GM11168 (cell line): ENCODE measurements around the gene SPOCK1.
"Not testable (repeated sequence)": the region's sequence is repeated elsewhere in the genome, so short reads cannot be mapped to it uniquely, and the experiment has no call there.

Experiments used
- in situ Hi-C: fragments of 300-500 bp; cut with MboI; formaldehyde crosslinking; loops from one replicate; pipeline ENCODE4 v1.12.0; 2022; ENCODE audit warnings: low sequenced_read_pairs; ENCODE audit not compliant: unreplicated experiment

SPOCK1 gene

DNA sequence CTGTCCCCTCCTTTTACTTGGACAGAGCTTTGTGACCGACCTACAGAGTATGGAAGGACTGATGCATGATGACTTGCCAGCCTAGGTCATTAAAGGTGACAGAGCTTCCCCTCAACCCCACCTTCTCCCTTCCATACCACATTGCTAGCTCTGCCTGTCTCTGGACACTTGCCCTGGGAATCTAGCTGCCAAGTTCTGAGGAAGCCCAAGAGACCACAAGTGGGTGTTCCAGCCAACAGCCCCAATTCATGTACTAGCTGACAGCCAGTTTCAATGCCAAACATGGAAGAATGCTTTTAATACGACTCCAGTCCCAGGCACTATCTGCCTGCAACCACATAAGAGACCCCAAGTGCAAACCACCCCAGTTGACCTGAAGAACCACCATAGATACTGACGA lies 477.1 kb downstream of the SPOCK1 start:
- in situ Hi-C loops, result no loop called here

DNA sequence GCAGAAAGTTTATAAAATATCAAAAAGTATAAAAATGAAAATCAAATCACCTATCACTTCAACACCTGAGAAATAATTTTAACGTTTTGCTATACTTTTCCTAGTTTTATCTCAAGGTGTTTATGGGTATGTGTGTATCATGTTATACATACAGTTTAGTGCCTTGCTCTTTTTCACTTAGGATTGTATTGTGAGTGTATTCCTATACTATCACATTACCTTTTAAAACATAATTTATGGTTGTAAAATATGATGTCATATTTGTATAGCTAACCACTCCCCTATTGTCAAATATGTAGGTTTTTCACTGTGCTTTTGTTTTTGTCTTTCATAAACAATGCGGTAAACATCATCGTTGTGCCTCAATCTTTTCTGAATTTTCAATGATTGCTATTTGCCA lies 479.9 kb downstream of the SPOCK1 start:
- in situ Hi-C loops, result no loop called here

DNA sequence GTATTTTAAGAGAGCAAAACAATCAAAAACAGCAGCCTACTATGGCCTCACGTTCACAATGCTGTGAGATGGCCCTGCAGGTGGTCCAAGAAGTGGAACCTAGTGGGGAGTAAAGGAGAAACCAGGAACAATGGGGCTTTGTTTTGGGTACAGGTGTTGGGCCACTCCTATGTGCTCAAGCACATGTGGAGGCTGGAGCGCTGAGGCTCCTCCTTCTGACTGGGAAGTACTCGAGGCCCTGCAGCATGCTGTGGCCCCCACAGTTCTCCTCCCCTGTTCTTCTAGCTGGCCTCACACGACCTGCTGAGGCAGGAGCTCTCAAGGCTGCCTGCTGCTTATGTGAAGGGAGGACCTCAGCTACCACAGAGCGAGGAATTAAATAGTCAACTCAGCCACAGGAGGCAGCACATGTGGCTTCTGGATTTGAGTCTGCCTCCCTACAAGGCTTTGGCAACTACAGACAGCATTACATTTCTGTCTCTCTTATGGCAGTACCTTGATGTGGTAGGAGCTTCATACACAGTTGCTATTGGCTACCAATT lies 482.3 kb downstream of the SPOCK1 start:
- in situ Hi-C loops, result no loop called here

DNA sequence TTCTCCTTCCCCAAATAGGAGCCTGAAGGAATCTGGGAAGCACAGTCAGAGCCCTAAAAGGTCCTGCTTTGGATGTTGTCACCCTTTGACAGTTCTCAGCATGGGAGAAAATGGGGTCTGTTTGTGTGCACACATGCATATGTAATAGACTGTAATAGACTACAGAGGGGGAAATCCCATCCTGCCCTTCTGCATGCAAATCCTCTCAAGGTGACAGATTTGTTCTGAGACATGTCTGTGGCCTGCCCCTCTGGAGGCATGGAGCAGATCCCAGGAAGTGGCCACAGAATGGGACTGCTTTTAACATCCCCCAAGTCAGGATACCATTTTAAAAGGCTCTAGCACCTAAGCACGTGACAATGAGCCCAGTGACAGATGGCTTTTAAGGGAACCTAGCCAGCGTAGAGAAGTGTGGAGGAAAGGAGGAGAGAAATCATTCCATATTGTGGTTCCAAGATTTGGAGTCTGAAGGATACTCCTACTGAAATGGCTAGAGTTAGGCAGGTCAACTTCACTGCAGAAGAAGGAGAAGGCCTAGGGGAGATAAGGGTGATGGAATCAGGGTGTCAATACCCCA lies 483.5 kb downstream of the SPOCK1 start:
- in situ Hi-C loops, result no loop called here

DNA sequence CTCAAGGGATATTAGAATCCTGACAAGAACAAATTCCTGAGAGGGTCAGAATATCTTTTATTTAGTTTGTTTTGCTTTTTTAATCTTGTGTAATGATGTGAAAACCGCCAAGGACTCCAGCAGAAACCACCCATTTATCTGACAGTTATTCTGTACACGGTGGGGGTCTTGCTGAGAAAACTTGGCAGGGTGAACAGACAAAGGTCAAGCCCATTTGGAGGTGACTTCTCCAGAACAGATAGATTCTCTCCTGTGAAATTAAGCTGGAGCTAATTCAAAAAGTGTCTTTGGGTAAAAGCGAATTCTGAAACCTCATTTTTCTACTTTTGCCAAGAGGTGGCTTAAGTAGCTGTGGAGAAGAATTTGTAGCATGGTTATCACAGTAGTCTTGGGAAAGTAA lies 484.4 kb downstream of the SPOCK1 start:
- in situ Hi-C loops, result no loop called here

DNA sequence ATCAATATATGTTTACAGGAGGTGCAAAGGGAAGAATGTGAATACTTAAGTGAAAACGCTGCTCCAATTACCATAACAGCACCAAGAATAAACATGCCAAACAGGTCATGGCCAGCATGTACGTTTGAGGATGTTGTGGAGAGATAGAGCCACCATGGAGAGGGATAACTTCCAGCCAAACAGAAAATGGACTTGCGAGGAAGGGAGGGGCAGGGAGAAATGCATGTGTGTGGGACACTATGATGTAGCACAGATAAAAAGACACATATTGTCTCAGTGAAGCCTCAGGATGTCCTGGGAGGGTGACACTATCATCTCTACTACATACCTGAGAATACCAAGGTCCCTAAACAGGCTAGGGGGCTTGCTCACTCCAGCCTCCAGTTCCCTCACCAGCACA lies 488.9 kb downstream of the SPOCK1 start:
- in situ Hi-C loops, result no loop called here

DNA sequence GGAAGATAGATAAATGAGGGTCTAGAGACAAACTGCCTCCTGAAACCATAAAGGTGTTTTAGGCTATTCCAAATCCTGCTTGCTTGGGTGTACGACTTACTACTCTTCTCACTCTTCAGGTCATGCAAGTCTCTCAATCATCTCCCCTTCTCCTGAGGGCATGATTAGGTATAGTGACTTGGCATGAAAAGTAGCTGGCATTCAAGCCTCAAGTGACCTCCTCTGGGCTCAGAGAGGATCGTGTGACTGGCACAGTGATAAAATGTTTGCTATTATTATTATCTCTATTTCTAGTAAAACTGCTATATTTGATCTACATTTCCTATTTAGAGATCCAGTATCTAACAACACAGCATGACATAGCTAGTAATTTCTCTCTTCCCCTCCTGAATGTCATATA lies 494.8 kb downstream of the SPOCK1 start:
- in situ Hi-C loops, result no loop called here

DNA sequence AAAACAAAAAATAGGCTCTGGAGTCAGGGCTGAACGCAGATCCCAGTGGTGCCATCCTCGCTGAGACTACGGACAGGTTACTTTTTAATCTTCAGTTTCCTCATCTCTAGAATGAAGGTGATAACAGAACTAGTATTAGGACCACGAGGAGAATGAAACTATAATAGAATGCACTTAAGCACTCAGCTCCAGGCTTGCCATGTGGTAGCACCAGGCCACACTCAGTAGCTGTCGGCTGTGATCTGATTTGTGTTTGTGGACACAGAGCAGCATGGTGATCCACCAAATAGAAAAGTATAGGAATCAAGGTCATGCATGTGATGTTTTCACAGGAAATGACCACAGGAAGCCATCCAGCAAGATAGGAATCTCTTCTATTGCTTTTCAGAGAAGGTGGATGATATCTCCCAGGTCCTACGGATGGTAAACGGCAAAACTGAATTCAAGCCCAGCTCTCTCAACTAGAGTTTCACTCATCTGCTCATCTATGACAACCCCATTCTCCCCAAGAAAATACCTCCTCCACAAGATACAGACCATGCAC lies 498.0 kb downstream of the SPOCK1 start:
- in situ Hi-C loops, result no loop called here

DNA sequence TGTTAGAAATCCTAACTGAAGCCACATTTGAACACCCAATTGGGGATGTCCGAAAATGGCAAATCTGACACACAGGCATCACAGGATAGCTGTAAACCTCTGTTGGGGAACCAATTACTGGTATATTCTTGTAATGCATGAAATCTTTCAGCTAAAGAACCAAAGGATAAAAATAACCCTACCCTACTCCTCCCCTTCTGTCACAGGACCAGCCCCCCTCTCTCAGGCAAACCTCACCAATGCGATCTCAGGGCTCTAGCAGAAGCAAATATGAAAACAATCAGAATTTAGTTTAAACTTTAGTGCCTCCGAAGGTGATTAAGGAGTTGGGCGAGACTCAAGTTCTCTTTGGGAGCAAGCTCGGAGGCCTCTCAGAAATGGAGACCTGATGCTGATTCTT lies 499.3 kb downstream of the SPOCK1 start:
- in situ Hi-C loops, result no loop called here

DNA sequence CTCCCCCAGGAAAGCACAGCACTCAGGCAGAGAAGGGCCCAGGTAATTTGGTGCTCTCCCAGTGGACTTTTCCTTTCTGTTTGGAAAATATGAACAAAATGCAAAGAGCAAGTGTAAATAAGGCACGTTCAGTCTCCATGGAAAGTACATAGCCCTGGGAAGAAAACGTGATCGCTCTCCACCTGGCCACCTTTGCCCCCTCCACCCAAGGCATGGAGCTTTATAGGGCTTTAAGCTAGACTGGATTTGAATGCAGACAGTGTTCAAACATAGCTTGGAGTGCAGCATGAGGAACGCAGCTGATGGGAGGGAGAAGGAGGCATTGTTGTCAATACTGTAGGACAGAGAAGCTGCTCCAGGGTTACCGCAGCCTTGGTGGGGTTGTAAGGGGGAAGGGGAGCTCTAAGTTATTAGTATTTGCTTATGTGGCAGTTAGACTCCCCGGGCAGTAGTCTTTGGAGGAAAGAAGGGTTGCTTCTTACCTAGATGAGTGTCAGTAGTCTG lies 500.2 kb downstream of the SPOCK1 start:
- in situ Hi-C loops, result no loop called here

DNA sequence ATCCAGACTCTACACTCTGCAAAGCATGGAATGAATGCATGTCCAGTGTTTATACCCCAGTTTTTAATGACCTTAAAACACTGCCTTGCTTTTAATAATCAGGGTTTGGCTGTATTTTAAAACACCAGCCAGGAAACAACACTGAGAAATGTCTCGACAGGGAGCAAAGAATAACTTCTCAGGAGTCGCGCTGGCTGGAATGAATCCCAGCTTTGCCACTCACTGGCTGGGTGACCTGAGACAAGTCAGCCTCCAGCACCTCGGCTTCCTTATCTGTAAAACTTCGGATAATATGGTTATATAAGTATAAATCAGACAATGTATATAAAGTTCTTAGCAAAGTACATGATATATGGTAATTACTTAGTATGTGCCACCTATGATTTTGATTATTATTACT lies 505.0 kb downstream of the SPOCK1 start:
- in situ Hi-C loops, result no loop called here

DNA sequence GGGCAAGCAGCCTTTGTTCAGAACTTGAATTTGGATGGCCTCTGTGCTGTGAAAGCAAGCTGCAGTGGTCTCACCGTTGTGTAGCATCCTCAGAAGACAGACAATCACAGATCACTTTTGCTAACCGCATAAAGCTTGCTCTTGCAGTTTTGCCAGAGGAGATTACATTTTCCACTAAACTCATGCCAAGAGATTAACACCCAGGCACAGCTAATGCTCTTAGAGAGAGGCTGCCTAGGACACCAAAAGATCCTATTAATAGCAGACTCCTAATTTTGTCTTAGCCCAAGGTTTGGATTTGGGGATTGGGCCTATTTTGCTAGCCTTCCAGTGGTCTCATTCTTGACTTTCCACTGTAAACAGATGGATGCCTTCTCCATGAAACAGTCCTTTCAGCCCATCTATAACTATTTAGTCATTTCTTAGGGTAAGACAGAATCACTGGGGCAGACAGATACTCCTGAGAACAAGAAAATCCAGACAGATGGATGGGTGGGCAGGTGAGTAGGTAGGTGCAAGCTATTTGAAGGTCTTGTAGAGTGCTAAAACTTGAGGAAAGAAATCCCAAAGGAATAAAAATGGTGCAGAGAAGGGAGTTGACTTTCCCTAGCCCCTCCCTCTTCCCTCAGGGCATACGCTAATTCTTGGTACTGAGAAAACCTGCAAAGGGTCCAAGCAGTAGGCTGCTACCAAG lies 506.2 kb downstream of the SPOCK1 start:
- in situ Hi-C loops, result no loop called here

DNA sequence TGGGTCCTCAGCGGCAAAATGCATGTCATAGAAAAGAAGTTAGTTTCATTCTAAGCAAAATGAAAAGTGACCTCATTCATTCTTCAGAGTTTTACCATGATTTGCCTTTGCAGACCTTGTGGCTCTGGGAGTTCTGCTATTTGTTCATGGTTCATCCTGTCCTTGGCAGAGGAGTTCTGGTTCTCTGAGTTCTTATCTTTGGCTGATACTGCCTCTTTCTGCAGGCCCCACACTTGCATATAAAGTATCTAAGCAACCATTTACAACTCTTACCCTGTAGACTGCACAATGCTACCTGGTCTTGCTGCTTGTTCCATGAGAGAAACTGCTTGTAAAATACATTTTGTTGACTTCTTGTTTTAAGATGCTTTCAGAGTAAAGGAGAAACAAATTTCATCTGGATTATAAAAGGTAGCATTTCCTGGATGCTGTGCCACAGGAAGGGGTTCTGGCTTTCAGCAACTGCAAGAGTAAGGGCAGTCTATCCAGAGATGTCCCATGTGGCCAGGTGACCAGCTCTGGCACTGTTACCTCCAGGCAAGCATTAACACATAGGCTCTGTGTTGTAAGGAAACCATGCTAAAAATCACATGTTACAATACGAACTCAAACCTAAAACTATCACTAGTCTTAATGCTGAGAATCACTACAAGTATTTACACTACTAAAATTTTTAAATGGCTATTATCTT lies 513.2 kb downstream of the SPOCK1 start:
- in situ Hi-C loops, result no loop called here

DNA sequence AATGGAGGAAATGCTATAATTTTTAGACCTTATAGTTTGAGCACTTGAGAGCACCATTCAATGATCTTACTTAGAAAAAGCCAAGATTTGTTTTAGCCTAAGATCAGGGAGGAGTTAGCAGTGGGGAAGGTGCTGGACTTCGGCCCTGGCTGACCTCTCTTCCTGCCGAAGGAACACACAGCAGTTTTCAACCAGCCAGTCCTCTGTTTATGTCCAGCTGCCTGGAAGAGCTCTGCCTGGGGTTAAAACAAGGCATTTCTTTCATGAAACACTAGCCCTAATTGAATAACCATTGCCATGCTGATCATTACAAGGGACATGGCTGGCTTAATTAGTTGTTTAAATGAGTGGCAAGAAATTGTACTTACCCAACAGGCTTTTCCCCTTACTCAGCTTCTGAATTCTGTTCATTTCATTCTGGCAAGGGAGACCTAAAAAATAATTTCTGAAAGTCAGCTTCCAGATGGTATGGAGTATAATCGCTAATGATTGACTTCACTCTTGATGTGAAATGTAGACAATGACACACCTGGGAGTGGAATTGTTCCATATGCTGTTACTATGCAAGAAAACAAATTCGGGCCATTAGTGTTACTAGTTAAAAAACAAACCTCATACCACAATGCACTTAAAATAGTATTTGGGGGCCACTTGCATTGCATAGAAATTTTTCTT lies 514.2 kb downstream of the SPOCK1 start:
- in situ Hi-C loops, result no loop called here

DNA sequence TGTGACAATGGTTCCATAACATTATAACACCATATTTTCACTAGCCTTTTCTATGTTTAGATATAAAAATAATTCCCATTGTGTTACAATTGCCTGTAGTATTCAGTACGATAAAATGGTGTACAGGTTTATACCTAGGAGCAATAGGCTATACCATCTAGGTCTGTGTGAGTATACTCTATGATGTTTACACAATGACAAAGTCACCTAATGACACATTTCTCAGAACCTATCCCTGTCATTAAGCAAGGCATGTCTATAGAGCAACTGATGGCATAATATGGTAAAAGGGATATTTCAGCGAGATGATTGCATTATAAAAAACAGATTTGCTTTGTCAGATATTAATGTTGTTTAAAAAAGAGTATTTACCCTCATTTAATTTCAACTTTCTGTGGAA lies 517.2 kb downstream of the SPOCK1 start:
- in situ Hi-C loops, result no loop called here

DNA sequence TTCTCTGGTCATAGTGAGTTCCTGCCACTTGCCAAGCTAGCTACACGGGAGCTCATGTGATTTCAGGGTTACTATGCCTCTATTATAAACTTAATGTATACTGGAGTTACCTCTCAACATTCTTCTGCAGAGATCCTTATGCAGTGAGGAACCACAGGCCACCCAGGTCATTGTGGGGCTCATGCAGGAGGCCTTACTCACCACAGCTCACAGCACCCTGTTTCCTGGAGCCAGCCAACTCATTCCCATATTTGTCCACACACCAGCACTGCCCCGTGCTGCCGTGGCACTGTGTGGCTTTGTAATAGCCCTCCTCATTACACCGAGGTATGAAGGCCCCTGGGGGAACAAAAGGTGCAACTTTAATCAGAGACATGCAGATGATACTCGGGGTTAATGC lies 520.0 kb downstream of the SPOCK1 start:
- in situ Hi-C loops, result no loop called here

DNA sequence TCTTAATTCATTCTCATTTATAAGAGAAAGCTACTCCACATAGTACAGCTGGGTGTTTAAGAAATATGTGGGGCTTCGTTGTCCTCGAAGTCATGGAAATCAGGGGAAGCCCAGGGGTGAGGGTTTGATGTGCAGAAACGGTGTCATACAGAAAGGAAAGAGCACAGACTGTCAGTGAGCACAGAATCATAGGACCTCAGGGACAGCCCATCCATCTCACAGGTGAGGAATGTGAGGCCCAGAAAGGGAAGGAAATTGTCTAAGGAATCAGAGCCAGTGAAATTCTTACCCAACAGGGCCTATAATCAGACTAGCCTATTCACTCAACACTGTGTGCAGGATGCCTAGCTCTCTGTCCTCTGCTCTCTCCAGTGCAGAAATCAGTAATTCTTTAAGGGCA lies 535.6 kb downstream of the SPOCK1 start:
- in situ Hi-C loops, result no loop called here

DNA sequence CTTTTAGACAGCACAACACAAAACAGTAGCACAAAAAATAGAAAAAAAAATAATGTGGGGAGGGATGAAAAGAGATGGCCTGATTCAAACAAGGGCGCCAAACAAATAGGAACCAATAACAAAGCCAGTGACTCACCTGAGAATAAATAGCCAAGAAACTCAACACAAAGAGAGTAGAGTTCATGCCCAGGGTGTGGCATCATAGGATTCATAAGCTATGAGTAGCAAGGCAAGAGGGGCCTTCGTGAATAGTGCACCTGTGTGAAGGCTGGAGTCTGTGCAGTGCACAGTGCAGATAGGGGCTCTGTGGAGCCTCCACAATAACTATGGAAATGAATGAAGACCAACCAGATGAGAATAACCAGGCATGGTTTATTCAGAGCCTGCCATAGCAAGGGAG lies 541.7 kb downstream of the SPOCK1 start:
- in situ Hi-C loops, result no loop called here

DNA sequence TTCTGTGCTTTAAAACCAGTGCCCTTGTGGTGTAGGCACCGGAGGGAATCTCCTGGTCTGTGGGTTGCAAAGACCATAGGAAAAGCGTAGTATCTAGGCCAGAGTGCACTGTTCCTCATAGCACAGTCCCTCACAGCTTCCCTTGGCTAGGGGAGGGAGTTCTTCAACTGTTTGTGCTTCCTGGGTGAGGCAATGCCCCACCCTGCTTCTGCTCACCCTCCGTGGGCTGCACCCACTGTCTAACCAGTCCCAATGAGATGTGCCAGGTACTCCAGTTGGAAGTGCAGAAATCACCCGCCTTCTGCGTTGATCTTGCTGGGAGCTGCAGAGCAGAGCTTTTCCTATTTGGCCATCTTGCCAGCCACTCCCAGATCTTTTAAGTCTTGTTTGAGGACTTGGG lies 545.0 kb downstream of the SPOCK1 start:
- in situ Hi-C loops, result not testable (repeated sequence)

DNA sequence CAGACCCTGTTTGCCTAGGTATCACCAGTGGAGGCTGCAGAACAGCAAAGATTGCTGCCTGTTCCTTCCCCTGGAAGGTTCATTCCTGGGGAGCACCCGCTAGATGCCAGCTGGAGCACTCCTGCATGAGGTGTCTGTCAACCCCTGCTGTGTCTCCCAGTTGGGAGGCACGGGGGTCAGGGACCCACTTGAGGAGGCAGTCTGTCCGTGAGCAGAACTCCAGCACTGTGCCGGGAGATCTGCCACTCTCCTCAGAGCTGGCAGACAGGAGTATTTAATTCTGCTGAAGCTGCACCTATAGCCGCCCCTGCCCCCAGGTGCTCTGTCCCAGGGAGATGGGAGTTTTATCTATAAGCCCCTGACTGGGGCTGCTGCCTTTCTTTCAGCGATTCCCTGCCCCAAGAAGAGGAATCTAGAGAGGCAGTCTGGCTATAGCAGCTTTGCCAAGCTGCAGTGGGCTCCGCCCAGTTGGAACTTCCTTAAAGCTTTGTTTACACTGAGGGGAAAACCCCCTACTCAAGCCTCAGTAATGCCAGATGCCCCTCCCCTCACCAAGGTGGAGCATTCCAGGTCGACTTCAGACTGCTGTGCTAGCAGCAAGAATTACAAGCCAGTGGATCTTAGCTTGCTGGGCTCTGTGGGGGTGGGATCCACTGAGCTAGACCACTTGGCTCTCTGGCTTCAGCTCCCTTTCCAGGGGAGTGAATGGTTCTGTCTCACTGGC lies 545.6 kb downstream of the SPOCK1 start:
- in situ Hi-C loops, result not testable (repeated sequence)
